ENCODE results near the gene PPIF.

GRCh38 chr10:79404690-79405131 lies 57.4 kb downstream of the PPIF start:
- TF ChIP-seq TARDBP (IDR thresholded peaks at IDR 0.05) = no peak
- no peak for TF ChIP-seq SUZ12 (IDR thresholded peaks at IDR 0.05)
- TF ChIP-seq FOXA1 (IDR thresholded peaks at IDR 0.05) = no peak
- TF ChIP-seq SP1 (IDR thresholded peaks at IDR 0.05) = no peak
- no peak for TF ChIP-seq FOXK2 (IDR thresholded peaks at IDR 0.05)
- no peak for TF ChIP-seq ARNT (IDR thresholded peaks at IDR 0.05)
- no peak for TF ChIP-seq PKNOX1 (IDR thresholded peaks at IDR 0.05)
- no peak for TF ChIP-seq ZNF384 (IDR thresholded peaks at IDR 0.05)
- no peak for TF ChIP-seq FOXM1 (IDR thresholded peaks at IDR 0.05; ENCODE audit: borderline replicate concordance)
- TF ChIP-seq NFRKB (IDR thresholded peaks at IDR 0.05) = no peak
- TF ChIP-seq ELF4 (IDR thresholded peaks at IDR 0.05) = no peak
- no peak for TF ChIP-seq CTBP1 (IDR thresholded peaks at IDR 0.05; ENCODE audit: borderline replicate concordance)
